Mucosa of stomach (tissue), 1 donor: ENCODE results near the gene MAD1L1.
"Not testable (repeated sequence)": the region's sequence is repeated elsewhere in the genome, so short reads cannot be mapped to it uniquely, and the experiment has no call there.

ENCODE experiments used
- H3K27me3 ChIP-seq: one replicate; pipeline ENCODE4 v1.7.0; 2013; ENCODE audit warnings: mild to moderate bottlenecking, low read length; ENCODE audit not compliant: control insufficient read depth, insufficient read depth
- H3K36me3 ChIP-seq: one replicate; pipeline ENCODE4 v1.7.0; 2013; ENCODE audit warnings: low read length; ENCODE audit not compliant: control insufficient read depth, insufficient read depth
- H3K4me1 ChIP-seq: one replicate; pipeline ENCODE4 v1.7.0; 2013; ENCODE audit warnings: mild to moderate bottlenecking, low read length; ENCODE audit not compliant: control insufficient read depth, insufficient read depth
- H3K4me3 ChIP-seq: one replicate; pipeline ENCODE4 v1.7.0; 2013; ENCODE audit warnings: low read length
- H3K9ac ChIP-seq: one replicate; pipeline ENCODE4 v1.7.0; 2013; ENCODE audit warnings: mild to moderate bottlenecking, low read length, moderate library complexity
- H3K9me3 ChIP-seq: one replicate; pipeline ENCODE4 v1.7.0; 2013; ENCODE audit warnings: mild to moderate bottlenecking, low read length, moderate library complexity; ENCODE audit not compliant: control insufficient read depth
- donor health status: Pancreatic carcinoma.

The MAD1L1 gene

GRCh38 chr7:2043316-2044039, 189.3 kb downstream of the MAD1L1 start:
- H3K27me3 ChIP-seq: no peaks in the 10 kb centered on the region
- H3K9me3 ChIP-seq: no peaks in the 10 kb centered on the region
- no peaks in the 10 kb centered on the region for H3K4me1 ChIP-seq
- no peaks in the 10 kb centered on the region for H3K36me3 ChIP-seq
- H3K4me3 ChIP-seq: no peak overlapping the region
- no peak overlapping the region for H3K9ac ChIP-seq

GRCh38 chr7:2042650-2043049, 190.1 kb downstream of the MAD1L1 start:
- Histone ChIP-seq H3K4me1 (peaks cover under 1% of the 10 kb centered on the region), H3K27me3 (no peaks in the 10 kb centered on the region), H3K36me3 (no peaks in the 10 kb centered on the region), H3K4me3 (no peak overlapping the region), H3K9me3 (no peaks in the 10 kb centered on the region), H3K9ac (no peak overlapping the region)

GRCh38 chr7:2041496-2042367, 191.0 kb downstream of the MAD1L1 start:
- no peak overlapping the region for H3K4me3 ChIP-seq
- H3K4me1 ChIP-seq: peaks cover 7% of the 10 kb centered on the region
- no peak overlapping the region for H3K9ac ChIP-seq
- H3K27me3 ChIP-seq: no peaks in the 10 kb centered on the region
- H3K36me3 ChIP-seq: no peaks in the 10 kb centered on the region
- no peaks in the 10 kb centered on the region for H3K9me3 ChIP-seq

- Histone ChIP-seq H3K27me3 (no peaks in the 10 kb centered on the region), H3K4me1 (peaks cover 8% of the 10 kb centered on the region), H3K9me3 (no peaks in the 10 kb centered on the region), H3K9ac (no peak overlapping the region), H3K36me3 (no peaks in the 10 kb centered on the region), H3K4me3 (no peak overlapping the region)
Measured at GRCh38 chr7:2040893-2041270, 191.9 kb downstream of the MAD1L1 start.

DNA sequence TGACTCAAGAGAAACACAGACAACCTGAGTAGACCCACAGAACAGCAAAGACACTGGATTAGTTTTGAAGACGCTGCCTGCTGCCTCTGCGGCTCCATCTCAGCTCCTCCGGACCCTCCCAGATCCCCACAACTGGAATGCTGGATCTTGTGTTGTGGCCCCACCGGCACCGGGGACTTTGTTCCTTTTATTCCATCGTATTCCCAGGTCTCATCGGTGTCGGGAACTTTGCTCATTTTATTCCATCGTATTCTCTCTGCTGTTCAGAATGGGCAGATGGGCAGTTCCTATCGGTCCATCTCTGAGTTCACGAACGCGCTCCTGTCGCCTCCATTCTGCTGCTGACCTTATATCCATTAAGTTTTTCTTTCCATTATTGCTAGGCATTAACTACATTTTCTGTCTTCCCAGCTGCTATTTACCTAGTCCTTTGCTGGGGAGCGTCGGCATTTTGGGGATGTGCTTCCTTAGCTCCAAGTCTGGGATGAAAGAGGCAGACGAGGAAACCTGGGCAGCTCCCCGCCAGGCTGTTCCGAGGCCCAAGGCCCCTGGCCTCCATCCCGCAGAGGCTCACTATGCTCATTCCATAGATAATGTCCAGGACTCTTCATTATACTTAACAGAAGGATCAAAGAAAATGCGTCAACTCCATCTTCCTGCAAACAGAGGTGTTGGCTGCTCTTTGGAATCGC, 192.4 kb downstream of the MAD1L1 start:
- Histone ChIP-seq H3K4me3 (no peak overlapping the region), H3K9ac (no peak overlapping the region), H3K9me3 (no peaks in the 10 kb centered on the region), H3K27me3 (no peaks in the 10 kb centered on the region), H3K36me3 (no peaks in the 10 kb centered on the region), H3K4me1 (peaks cover 8% of the 10 kb centered on the region)

DNA sequence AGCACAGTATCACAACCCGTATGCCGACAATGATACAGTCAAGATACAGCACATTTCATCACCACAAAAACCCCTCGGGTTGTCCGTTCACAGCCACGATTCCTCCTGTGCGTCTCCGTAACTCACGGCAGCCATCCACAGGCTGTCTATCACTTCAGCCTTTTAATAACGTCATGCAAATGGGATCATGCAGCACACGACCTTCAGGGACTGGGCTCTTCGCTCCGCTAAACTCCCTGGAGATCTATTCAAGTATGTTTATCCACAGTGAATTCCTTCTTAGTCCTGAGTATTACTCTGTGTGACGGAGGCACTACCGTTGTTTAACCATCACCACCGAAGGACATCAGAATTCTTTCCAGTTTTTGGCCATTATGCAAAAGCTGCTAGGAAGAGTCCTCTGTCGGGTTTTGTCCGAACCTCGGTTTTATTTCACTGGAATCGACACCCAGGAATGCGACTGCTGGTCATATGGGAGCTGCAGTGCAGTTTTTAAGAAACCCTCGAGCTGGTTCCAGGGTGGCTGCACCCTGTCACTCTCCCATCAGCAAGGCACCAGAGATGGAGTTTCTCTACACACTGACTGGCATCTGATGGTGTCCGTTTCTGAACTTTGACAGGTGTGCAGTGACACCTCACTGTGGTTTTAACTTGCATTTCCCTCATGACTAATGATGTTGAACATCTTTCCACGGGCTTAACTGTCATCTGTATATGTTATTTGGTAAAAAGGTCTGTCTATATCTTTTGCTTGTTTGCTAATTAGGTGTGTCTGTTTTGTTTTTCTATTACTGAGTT, 193.6 kb downstream of the MAD1L1 start:
- no peak overlapping the region for H3K9ac ChIP-seq
- no peaks in the 10 kb centered on the region for H3K9me3 ChIP-seq
- no peaks in the 10 kb centered on the region for H3K36me3 ChIP-seq
- no peaks in the 10 kb centered on the region for H3K27me3 ChIP-seq
- peaks cover 8% of the 10 kb centered on the region for H3K4me1 ChIP-seq
- no peak overlapping the region for H3K4me3 ChIP-seq

- Histone ChIP-seq H3K9ac (peak overlapping the region; percentile 43), H3K36me3 (no peaks in the 10 kb centered on the region), H3K4me3 (no peak overlapping the region), H3K27me3 (no peaks in the 10 kb centered on the region), H3K9me3 (no peaks in the 10 kb centered on the region), H3K4me1 (peaks cover 8% of the 10 kb centered on the region)
Measured at GRCh38 chr7:2037808-2038522, 194.8 kb downstream of the MAD1L1 start.

DNA sequence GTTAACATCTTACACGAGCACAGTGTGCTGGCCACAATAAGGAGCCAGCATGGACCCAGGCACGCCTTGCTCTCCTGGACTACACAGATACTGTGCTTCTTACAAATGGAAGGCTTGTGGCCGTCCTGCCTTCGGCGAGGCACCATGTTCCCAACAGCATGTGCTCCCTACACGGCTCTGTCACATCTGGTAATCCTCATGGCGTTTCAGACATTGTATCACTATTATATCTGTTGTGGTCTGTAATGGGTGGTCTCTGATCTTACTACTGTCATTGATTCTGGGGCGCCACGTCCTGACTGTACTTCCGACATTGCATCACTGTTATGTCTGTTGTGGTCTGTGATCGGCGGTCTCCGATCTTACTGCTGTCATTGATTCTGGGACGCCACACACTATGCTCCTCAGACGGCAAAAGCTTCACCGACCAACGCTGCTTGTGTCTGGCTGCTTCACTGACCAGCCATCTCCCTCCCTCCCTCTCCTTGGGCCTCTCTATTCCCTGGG, 195.4 kb downstream of the MAD1L1 start:
- Histone ChIP-seq H3K36me3 (no peaks in the 10 kb centered on the region), H3K9ac (peak overlapping the region; percentile 43), H3K27me3 (no peaks in the 10 kb centered on the region), H3K4me1 (peaks cover 8% of the 10 kb centered on the region), H3K9me3 (no peaks in the 10 kb centered on the region), H3K4me3 (no peak overlapping the region)

DNA sequence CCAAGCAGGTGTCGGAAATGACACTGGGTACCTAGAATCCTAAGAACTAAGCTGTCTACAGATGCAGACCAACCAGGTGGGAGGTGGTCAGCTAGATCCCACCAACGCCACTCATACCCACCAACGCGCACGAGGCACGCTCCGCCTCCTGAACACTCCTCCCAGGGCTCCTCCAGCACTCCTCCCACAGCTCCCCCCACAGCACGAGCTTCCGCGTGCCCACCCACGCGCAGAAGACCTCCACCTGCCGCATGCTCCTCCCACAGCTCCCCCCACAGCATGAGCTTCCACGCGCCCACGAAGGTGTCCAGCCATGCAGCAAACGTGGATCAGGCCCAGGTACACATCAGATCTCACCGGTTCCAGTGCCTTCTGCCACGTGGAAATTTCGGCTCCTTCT, 196.0 kb downstream of the MAD1L1 start:
- Histone ChIP-seq H3K4me3 (no peak overlapping the region), H3K27me3 (no peaks in the 10 kb centered on the region), H3K4me1 (peaks cover 8% of the 10 kb centered on the region), H3K36me3 (no peaks in the 10 kb centered on the region), H3K9ac (no peak overlapping the region), H3K9me3 (no peaks in the 10 kb centered on the region)

- not testable (repeated sequence) for H3K4me1 ChIP-seq, H3K4me3 ChIP-seq, H3K27me3 ChIP-seq
Measured at GRCh38 chr7:2036201-2036600, 196.5 kb downstream of the MAD1L1 start.

More at GRCh38 chr7:2036201-2036600, 196.5 kb downstream of the MAD1L1 start:
- H3K9me3 ChIP-seq, H3K9ac ChIP-seq, H3K36me3 ChIP-seq: not testable (repeated sequence)
